DMS53 treated with DMSO at 0.1 percent for 48 hours (cell line): ENCODE measurements around the gene UBA1.

Source experiments
- DNase-seq: peaks from one replicate; lab custom pipeline; 2025; ENCODE audit not compliant: unreplicated experiment; lab: John Stamatoyannopoulos, UW

The UBA1 gene

DNA sequence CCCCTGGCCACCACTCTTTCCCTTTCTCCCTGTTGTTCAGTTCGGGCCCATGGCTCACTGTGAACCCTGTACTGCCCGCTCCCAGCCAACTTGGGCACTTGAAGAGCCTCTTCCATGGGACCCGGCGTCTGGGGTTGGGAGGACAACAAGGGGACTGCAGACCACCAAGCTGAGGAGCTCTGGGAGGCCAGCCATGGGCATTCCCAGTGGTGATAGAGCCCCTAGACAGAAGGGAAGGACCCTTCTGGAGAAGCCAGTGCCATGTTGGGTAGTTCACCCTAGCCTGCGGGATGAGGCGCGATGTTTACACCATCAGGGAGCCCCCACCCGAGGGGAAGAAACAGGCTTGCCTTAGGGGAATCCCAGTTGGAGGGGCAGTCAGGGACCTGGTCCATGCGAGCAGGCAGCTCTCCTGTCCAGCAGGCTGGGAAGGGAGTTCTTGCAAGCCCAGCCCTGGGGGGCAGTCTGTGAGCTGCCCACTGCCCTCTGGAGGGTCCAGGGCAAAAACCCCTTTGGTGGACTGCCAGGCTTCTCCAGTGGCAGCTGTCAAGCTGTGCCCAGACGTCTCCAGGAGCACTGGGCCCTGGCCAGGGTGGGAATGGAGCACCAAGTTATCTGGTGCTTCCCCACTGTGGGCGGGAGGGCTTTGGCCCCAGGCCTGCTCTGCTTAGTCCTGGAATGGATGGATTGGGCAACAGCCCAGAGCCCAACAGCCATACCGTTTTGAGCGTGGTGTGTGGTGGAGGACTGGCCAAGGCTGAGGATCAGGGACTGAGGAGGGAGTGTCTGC is 23.7 kb upstream of the UBA1 start:
- no peak for DNase-seq

DNA sequence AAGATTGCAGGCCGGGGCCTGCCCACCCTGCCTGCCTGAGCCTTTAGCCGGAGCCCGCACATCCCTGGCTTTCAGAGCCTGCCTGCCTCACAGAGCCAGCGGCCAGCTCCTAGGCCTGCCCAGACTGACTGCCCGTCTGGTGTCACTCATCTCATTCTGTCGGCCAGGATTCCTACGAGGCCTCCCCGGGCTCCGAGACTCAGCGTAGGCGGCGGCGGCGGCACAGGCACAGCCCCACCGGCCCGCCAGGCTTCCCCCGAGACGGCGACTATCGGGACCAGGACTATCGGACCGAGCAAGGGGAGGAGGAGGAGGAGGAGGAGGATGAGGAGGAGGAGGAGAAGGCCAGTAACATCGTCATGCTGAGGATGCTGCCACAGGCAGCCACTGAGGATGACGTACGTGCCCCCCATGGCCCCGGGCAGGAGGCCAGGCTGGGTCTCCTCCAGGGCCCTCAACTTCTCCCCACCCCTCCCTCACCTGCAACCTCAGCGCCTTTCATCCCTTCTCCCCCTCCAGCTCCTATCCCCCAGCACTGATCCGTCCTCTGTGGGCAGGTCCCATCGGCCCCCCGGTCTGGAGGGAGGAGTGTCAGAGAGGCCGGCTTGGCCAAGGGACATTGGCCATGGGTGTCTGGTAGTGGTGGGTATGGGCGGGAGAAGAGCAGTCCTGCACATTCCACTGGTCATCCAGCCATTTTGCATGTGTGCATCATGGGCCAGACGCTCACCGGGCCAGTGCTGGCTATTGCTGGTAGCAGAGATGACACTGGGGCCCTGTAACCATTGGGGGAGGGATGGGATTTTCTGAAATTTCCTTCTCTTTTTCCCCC is 22.6 kb upstream of the UBA1 start:
- DNase-seq, result no peak

DNA sequence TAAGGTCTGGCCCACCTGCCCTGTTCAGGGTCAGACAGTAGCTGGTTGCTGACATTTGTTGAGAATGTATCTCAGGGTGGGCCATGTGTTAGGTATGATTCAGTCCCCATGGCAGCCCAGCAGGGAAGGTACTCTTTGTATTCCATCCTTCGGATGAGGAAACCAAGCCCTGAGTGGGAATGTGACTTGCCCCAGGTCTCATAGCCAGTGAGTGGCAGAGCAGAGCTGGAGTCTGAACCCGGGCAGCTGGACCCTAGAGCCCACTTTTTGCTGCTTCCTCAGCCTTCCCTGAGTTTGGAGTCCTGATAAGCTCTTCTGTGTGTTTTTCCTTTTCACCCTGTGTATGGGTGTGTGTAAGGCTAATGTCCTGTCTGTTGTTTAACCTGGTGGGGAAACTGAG is 21.6 kb upstream of the UBA1 start:
- no peak for DNase-seq

DNA sequence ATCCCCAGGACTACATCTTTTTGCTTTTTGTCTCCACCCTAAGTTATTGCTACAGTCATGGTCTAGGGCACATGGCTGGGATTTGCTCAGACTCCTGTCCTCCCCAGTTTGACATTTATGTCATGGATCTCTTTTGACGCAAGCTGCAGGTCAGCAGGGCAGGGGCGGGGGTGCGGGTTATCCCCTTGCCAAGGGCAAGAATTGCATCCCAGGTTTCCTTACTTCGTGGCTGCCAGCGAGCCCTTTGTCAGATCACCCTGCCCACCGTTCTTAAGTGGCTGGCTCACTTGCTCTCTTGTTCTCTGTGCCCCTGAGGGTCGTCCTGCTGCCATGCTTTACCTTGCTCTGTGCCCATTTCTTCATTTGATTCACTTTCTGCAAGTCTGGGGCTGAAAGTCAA is 21.1 kb upstream of the UBA1 start:
- no peak for DNase-seq

DNA sequence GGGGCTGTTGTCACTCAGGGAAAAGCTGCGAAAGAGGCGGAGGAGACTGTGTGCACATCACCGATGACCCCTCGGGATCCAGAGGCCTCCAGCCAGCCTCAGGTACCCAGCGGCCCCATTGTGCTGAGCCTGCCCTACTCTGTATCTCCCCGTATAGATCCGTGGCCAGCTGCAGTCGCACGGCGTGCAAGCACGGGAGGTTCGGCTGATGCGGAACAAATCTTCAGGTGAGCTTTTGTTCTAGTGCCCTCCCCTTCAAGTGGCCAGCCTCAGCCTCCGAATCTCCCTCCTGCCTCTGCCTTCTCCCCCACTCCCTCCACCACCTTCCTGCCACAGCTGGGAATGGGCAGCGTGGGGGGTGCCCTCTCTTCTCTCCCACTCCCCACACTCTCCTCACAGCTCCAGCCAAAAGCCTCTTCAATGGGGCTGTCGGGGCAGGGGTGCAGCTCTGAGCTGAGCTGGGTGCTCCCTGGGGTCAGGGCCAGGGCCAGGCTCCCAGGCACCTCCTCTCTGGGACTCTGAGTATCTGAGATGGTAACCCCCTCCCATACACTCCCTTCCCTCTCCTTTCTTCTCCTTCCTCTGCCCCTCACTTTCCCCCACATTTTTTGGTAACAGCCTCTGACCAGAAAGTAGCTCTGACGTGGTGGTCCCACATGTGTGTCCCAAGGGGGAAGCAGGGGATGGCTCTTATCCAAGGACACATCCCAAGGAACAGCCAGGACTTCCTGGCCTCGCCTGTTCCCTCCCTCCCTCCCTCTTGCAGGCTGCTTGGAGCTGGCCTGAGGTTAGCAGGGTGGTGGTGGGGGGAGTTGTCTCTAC is 20.4 kb upstream of the UBA1 start:
- no peak for DNase-seq

DNA sequence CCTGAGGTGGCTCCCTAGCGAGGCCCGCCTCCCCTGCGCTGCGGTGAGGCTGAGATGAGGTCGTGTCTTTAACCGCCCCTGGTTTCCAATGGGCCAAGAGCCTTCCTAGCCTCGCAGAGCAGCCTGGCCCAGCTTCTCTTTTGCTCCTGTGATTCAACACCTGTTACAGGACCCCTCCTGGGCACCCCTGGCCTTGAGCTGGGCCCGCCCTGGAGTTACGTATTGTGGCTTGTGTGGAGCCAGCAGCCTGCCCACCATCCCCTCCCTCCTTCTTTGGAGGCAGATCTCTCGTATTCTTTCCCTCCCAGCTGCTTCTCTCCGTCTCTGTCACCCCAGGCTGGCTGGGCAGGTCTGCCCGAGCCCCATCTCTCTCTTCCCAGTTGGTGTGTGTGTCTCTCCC is 19.3 kb upstream of the UBA1 start:
- DNase-seq, result no peak

DNA sequence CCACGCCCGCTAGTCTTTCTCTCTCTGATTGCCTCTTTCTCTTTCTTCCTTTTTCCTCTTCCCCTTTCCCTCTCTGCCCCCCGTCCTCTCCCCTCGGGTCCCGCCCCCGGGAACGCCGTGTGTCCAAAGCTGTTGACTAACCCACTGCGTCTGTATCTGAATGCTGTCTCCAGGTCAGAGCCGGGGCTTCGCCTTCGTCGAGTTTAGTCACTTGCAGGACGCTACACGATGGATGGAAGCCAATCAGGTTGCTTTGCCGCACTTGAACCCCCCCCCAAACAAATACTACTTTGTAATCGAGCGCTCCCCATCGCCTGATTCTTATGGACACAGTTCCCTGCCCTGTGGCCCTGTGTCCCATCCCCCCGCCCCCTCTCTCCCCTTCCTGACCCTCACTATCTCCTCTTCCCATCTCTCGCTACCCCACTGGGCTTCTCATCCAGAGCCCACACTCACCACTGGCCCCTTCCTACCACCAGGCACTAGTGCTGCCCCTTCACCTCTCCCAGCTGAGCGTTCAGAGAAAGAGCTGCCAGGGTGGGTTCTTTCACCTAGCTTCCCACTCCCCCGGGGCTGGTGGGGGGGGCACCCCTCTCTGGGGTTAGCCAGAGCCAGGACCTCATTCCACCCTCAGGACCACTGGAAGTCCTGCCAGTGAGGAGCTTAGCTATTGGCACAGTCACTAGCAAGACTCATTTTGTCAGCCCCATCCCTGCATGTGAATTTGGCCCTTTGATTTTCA is 18.6 kb upstream of the UBA1 start:
- no peak for DNase-seq

DNA sequence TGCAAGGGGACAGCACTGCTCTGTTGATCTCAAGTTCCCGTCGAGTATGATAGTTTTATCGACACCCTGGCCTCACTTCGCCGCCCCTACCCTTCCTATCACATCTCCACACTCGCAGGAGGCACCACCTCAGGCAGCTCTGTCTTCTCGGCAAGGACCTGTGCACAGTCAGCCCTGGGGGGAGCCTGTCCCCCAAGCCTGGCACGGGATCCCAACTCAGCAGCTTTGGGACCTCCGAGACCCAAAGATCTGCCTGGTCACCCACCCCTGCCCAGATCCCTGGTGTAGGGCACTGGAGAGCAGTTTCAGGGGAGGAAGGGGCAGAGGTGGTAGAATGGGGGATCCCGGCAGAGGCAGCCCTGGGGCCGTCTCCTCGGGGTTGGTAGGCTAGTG is 18.0 kb upstream of the UBA1 start:
- no peak for DNase-seq

DNA sequence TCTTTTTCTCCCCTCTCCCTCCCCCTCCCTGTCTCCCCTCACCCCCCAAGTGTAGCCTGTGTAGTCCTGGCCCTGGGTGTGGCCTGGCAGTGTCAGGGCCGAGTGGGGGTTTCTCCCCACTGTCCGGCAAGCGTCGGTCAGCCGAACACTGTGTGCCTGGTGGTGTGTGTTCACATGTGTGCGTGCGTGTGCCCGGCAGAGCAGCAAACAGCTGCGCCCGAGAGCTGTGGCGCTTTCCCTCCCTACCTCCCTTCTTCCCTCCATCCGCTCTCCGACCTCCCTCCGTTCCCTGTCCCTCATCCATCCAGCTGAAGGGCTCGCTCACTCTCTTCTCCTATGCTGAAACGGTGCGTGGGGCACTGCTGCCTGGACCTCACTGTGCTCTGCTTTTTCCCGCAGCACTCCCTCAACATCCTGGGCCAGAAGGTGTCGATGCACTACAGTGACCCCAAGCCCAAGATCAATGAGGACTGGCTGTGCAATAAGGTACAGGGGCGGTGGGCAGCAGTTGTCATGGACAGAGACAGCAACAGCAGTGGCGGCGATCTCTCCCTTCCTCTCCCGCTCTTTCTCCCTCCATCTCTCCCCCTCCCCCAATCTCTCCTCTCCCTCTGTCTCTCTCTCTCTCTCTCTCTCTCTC is 17.4 kb upstream of the UBA1 start:
- DNase-seq, result no peak

DNA sequence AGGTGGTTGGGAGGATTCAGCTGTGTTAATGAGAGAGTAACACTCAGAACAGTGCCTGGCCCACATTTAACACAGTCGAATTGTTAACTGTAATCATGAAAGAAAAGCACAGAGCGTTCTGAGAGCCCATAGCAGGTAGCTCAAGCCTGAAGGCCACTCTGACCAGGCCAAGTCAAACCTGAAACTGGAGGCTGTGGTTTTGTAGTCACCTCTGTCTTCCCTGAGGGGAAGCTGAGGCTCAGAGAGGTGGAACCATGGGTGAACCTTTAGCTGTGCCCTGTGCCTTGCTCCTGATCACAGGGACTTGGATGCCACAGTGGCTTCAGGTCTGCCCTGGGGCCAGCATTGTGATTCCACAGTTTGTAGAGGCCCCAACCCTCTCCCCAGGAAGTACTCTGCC is 16.6 kb upstream of the UBA1 start:
- no peak for DNase-seq

DNA sequence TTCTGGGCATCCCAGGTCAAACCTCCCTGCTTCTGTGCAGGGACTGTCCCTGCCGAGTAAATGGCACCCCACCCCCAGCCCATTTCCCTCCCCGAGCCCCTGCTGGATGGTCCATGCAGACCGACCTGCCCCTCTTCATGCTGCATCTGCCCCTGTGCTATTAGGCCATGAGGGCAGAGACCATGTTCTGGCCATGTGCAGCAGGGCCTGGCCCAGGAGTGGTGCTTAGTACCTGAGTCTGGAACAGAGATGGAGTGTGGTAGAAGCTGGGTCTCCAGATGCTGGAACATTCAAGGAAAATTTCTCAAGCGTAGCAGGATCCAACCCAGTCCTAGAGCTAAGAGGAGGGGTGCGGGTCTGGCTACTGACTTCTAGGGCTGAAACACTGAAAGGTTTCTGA is 15.3 kb upstream of the UBA1 start:
- DNase-seq, result no peak

DNA sequence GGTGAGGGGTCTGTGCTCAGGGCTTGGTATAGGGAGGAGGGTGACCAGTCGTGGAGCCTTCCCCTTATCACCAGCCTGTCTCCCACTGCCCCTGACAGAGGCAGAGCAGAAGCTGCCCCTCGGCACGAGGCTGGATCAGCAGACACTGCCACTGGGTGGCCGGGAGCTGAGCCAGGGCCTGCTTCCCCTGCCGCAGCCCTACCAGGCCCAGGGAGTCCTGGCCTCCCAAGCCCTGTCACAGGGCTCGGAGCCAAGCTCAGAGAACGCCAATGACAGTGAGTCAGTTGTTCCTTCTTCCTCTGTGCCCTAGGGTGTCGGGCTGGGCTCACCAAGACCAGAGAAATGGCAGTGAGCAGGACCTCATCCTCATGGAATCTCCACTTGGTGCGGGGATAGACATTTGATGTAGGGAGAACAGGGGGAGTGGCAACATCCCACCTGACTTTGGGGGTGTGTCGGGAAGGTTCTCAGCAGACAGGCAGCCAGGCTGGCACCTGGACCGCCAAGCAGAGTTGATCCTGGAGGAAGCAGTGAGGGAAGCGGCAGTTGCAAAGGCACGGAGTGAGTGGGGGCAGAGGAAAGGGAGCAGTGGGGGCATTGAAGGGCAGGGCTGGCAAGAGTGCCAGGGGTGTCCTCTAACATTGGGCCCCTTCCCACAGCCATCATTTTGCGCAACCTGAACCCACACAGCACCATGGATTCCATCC is 14.3 kb upstream of the UBA1 start:
- no peak for DNase-seq

DNA sequence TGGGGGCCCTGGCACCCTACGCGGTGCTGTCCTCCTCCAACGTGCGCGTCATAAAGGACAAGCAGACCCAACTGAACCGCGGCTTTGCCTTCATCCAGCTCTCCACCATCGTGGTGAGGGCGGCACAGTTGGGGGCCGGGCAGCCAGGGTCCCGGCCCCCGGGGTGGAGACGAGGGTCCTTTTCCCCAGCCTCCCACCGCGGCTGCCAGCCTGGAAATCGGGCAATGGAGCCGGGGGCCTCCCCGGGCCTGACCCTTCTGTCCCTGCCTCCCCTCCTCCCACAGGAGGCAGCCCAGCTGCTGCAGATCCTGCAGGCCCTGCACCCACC is 13.7 kb upstream of the UBA1 start:
- DNase-seq, result no peak

DNA sequence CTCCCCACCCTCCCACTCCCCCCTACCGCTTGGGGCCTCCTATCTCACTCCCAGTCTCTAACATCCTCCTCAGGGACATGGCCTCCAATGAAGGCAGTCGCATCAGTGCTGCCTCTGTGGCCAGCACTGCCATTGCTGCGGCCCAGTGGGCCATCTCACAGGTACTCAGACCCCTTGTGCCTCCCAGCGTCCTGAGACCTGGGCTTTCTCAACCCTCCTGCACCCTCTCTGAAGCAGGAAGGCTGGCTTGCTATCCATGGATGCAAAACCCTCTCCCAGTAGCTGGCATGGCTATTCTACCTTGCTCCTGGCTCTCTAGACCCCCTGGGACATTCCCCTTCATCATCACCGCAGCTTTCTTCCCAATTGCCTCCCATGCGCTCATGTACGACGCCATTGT is 13.3 kb upstream of the UBA1 start:
- no peak for DNase-seq

DNA sequence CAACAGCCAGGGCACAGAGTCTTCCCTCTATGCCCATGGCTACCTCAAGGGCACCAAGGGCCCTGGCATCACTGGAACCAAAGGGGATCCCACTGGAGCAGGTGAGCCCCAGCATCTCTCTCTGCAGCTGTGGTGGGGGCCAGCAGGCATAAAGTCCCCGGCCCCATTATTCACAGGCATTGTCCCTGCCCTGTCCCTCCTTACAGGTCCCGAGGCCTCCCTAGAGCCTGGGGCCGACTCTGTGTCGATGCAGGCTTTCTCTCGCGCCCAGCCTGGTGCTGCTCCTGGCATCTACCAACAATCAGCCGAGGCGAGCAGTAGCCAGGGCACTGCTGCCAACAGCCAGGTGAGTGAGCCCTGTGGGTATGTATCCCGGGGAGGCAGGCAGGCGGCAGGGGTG is 12.3 kb upstream of the UBA1 start:
- no peak for DNase-seq

DNA sequence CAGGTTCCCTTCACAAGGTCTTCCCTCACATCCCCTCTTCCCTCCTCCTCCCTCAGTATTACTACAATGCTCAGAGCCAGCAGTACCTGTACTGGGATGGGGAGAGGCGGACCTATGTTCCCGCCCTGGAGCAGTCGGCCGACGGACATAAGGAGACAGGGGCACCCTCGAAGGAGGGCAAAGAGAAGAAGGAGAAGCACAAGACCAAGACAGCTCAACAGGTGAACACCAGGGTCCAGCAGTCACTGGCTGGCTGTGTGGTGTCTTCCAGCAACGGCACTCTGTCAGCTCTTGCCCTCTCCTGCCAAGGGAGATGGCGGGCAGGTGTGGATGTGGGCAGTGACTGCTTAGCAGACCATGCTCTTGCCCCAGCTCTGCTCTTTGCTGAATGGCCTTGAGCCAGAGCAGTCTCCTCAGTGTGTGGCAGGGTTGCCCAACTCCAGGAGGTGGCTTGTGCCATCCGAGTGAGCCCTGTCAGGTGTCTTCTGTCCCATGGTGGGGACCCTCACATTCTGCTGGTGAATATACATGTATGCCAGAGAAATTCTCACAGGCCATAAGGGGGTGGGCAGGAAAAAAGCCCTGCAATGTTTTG is 11.4 kb upstream of the UBA1 start:
- no peak for DNase-seq

DNA sequence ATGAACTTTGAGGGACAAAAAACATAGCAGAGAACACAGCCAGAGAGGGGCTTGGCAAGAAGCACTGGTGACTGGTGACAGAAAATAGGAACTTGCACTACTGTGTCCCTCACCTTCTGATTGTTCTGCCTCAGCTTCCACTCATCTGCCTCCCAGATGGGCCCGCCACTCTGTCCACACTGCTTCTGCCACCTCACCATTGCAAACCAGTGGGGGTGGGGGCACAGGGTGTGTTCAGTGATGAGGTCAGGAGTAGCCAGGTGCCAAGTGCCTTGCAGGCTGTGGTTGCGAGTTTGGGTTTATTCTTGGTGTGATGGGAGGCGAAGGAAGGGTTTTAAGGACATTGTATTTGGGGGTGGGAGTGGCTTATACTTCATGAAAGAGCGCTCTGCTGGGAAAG is 9.1 kb upstream of the UBA1 start:
- DNase-seq, result no peak

DNA sequence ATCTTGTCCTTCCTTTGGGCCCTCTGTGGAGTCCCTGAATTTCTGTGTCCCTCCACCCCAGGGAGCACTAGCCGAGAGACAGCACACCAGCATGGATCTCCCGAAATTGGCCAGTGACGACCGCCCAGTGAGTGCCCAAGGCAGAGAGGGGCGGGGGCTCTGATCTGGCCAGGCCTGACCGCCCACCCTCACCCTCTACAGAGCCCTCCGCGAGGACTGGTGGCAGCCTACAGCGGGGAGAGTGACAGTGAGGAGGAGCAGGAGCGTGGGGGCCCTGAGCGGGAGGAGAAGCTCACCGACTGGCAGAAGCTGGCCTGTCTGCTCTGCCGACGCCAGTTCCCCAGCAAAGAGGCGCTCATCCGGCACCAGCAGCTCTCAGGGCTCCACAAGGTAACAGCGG is 8.4 kb upstream of the UBA1 start:
- DNase-seq, result no peak

DNA sequence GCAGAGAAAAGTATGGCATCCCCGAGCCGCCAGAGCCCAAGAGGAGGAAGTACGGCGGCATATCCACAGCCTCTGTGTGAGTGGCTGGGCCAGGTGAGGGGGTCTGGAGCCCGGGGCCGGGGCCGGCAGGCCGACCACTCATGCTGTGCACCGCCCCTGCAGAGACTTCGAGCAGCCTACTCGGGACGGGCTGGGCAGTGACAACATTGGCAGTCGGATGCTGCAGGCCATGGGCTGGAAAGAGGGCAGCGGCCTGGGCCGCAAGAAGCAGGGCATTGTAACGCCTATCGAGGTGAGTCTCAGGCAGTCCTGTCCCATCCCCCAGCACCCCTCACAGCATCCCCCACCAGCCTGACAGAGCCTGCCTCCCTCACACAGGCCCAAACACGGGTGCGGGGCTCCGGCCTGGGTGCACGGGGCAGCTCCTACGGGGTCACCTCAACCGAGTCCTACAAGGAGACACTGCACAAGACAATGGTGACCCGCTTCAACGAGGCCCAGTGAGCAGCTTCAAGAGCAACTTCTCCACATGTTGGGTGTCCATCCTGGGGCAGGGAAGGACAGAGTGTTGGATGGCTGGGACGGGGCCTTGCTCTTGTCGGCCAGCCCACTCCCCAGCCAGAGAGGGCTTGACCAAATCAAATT is 7.4 kb upstream of the UBA1 start:
- DNase-seq, result no peak
